Activated CD4-positive, alpha-beta T cell treated with anti-CD3 and anti-CD28 coated beads, Interleukin-2, amount 50 U/mL, for 1 hour (primary cell): ENCODE measurements around the gene ARSI.

Source experiments
- DNase-seq: peaks from one replicate; pipeline ENCODE4 v3.0.0-alpha.2; 2020

ARSI gene

GRCh38 chr5:150289551-150290390 lies 12.9 kb downstream of the ARSI start, which contains the start of gene CAMK2A:
Gene CAMK2A (minus strand): TSS chr5:150289773. CDS start chr5:150289625, 148 bp downstream.
- DNase-seq: no peak

DNA sequence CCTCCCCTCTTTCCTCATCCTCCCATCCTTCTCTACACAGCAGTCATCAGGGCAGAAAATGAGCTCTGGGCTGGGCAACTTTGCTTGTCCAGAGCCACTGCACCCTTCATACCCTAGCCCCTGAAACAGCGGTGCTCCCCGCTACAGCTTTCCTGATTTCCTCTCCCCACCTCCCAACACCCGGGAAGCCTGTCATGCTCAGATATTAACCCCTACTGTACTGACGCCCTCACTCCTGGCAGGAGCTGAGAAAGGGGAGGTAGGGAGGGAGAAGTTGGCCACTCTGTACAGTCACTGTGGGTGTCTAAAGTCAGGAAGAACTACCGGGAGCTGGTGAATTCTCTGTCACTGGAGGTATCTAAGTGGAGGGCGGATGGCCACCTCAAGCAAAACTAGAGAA lies 13.9 kb downstream of the ARSI start:
- DNase-seq: no peak

DNA sequence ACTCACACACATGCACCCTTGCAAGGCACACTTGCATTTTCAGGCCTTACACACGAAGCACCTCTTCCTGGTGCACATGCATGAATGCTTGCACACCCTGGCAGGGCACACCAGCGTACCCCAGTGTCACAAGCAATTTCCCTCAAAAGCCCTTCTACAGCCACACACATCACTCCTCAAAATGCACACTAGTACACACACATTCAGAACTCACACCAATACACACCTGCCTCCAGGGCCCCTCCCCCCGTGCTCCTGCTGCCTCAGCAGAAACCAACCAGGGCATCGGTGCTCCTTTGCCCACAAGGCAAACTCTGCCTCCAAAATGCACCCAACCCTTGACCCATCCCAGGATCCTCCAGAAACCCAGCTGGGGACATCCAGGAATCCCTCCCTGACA lies 14.3 kb downstream of the ARSI start:
- DNase-seq: no peak

DNA sequence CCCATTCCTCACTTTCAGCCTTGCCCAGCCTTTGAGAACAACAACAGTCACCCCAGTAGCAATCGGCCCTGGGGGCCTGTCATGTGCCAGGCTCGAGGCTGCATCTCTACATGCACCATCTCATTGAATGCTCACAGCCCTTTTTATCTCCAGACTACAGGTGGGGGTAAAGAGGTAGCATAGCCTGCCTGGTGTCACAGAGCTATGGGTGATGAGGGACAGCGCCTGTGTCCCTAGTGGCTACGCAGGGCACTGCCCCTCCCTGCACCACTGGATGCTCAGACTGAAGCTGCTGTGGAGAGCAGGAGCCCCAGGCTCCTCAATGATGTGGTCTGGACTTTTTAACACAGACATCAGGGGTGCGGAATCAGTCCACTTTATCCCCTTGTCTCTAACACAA lies 15.9 kb downstream of the ARSI start:
- DNase-seq: no peak

DNA sequence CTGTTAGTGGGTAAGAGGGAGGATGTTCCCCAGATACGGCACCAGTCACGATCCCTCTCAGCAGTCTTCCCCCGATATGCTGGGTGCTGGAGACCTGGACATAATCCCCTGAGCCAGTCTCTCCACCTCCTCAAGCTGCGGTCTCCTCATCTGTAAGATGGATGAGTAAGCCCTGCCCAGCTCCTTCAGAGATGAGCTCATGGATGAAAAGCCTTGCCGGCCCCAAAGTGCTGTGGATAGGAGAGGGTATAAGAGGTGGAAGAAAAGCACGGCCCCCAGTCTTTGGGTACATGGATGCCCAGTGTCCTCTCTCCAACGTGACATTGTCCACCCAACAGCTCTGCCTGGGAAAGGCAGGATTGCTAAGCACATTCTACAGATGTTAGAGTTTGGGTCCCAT lies 17.6 kb downstream of the ARSI start:
- DNase-seq: no peak

- DNase-seq: no peak
Measured at GRCh38 chr5:150284311-150284710, 18.4 kb downstream of the ARSI start.

DNA sequence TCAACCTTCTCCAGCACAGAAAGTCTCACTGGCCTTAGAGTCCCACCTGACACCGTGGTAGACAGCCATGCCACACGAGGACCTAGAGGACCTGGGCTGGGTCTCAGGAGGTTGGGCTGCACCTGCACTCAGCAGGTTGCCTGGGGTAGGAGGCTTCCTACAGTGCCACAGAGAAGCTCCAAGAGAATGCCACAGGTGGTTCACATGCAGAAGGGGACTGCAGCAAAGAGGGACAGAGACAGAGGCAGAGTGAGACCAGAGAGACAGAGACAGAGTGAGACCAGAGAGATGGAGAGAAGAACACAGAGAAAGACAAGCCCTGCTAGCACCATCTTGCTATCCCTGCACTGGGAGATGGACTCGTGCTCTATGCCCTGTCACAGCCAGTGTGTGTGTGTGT lies 18.8 kb downstream of the ARSI start:
- no peak for DNase-seq

DNA sequence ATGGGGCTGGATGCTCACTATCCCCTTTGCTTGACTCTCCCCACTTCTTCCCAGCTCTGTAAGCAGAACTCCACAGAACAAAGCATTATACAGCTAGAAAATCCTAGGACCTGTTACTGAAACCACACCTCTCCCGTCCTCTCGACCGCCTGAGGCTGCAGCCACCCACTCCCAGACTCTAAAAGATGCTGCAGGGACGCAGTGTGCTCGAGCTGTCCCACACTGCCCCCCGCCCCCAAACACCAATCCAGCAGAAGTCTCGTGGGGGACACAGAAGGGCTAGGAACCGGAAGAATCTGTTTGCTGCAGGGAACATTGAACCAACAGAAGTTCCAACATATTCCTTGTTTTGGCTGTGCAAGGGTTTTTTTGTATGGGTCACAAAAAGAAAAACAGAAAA lies 20.7 kb downstream of the ARSI start:
- no peak for DNase-seq

DNA sequence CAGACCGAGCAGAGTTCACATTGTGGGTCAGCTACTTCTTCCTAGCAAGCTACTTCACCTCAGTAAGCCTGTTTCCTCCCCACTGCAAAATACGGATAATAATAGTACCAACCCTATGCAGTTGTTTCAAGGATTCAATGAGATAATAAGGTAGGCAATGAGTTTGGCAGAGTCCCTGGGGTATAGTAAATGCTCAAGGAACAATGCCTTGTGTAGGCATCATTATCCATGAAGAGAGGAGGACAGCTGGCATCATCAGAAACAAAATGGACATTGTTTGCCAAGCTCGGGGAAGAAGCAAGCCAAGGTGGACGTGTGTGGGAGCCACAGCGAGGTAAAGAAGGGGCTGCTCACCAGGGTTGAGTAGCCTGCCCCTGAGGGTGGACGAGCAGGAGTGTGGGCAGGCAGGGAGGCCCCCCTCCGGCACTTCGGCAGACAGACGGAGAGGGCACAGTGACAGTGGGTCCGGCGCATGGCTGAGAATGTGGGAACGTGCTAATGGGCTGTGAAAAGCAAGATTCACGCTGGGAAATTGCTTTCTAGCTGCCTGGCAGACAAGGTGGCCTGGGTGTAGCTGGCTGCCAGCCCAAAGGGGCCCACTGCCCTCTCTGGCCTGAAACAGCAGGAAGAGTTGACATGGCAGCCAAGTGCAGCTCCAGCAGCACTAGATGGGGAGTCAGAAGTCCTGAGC lies 23.2 kb downstream of the ARSI start:
- DNase-seq: no peak

GRCh38 chr5:150278916-150279315 lies 23.8 kb downstream of the ARSI start:
- no peak for DNase-seq

DNA sequence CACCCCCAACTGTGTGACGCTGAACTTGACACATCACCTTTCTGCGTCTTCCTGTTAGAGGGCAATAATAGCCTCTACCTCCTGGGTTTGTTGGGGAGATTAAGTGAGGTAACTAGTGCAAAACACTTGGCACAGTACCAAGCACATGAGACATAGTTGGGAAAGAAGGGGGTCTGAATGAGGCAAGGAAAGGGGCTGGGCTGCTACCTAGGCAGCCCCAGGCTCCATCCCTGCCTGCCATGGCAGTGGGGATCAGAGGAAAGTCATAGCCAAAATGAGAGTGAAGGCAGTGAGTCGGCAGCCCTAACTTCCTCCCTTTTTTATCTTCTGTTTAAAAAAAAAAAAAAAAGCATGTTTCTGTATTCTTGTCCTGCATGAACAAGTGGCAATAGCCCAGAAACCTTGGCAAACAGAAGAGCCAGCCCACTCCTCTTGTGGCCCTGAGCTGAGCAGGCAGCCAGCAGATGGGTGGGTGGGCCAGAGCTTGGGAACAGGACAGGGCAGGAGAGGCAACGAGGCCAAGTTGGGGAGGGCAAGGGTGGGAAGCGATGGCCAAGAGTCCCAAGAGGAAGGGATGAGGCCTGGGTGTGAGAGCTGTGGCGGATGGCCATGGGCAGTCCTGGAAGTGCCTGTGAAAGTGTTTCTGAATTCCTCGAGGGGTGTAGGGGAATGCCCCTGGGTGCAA lies 24.5 kb downstream of the ARSI start:
- DNase-seq: no peak

- DNase-seq: no peak
Measured at GRCh38 chr5:150277043-150277442, 25.7 kb downstream of the ARSI start.

GRCh38 chr5:150274811-150275210 lies 27.9 kb downstream of the ARSI start:
- DNase-seq: no peak

DNA sequence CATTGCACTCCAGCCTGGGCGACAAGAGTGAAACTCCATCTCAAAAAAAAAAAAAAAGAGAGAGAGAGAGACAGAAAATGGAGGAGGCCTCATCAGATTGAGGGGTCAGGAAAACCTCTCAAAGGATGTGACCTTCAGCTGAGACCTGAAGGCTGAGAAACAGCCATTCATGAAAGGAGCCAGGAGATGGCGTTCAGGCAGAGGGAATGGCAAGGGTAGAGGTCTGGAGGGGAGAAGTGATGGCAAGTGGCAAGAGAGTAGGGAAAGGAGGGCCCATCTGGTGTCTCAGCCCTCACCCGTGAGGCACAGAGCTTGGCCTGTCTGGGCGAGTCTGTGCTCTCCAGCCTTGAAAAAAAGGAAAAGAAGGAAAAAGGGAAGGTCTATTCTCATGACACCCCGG lies 30.2 kb downstream of the ARSI start:
- DNase-seq: no peak

DNA sequence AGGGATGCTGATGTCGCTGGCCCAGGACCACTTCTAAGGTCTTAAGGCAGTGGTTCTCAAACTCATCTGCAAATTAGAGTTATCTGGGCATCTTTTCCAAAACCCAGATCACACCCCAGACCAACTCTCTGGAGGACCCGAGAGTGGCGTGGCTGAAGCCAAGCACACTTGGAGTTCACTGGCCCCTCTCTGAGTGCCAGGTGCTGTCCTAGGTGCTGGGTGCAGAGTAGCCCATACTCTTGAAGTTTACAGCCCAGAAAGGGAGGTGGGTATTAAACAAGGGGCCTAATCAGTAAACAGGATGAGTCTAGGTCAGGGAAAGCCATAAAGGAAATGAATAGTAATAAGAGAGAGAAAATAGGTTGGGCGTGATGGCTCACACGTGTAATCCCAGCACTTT lies 30.8 kb downstream of the ARSI start:
- no peak for DNase-seq

- no peak for DNase-seq
Measured at GRCh38 chr5:150271296-150271692, 31.4 kb downstream of the ARSI start.

- DNase-seq: no peak
Measured at GRCh38 chr5:150270541-150271295, 32.0 kb downstream of the ARSI start.

- DNase-seq: no peak
Measured at GRCh38 chr5:150266871-150267291, 35.8 kb downstream of the ARSI start.

DNA sequence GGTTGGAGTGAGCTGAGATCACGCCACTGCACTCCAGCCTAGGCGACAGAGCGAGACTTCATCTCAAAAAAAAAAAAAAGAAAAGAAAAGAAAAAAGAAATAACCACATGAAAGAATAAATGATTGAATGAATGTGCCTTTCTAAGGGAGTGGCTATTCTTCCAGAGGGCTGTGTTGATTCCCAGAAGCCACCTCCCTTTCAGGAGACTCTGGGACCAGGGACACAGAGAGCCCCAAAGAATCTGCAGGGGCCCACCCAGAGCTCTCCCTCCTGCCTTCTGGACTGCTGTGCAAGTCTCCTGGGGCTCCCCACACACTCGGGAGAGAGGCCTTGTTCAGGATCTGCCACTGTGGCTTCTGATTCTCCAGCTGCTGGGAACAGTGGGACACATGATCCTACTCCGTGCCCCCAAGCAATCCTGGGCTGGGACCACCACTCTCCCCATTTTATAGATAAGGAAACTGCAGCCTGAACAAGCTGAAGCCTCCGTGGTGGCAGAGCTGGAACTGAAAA lies 36.8 kb downstream of the ARSI start:
- DNase-seq: no peak

GRCh38 chr5:150264667-150265603 lies 37.8 kb downstream of the ARSI start:
- no peak for DNase-seq

GRCh38 chr5:150263801-150264621 lies 38.7 kb downstream of the ARSI start:
- DNase-seq: no peak
